GM10248 (cell line): ENCODE measurements around the gene WDR6.

Experiments
- CTCF ChIA-PET: fragments of 300-600 bp; sonication (Branson Sonifier 250); formaldehyde crosslinking; extraction: SDS; loops from one replicate; lab custom pipeline; 2021; ENCODE audit warnings: antibody characterized with exemption; lab: Yijun Ruan, JAX
- POLR2A ChIA-PET: fragments of 350-650 bp; sonication (Branson Sonifier 250); formaldehyde crosslinking; extraction: SDS; loops from one replicate; lab custom pipeline; 2020; ENCODE audit warnings: antibody characterized with exemption; lab: Yijun Ruan, JAX
- DNase-seq: peaks from one replicate; pipeline ENCODE4 v3.0.0; 2012; ENCODE audit errors: extremely low spot score
- CTCF ChIP-seq: IDR thresholded peaks from 2 replicates; pipeline ENCODE4 v1.5.1; 2012; ENCODE audit warnings: mild to moderate bottlenecking, low read depth; ENCODE audit errors: extremely low read depth, missing control alignments, control extremely low read depth

The WDR6 gene, protein sequence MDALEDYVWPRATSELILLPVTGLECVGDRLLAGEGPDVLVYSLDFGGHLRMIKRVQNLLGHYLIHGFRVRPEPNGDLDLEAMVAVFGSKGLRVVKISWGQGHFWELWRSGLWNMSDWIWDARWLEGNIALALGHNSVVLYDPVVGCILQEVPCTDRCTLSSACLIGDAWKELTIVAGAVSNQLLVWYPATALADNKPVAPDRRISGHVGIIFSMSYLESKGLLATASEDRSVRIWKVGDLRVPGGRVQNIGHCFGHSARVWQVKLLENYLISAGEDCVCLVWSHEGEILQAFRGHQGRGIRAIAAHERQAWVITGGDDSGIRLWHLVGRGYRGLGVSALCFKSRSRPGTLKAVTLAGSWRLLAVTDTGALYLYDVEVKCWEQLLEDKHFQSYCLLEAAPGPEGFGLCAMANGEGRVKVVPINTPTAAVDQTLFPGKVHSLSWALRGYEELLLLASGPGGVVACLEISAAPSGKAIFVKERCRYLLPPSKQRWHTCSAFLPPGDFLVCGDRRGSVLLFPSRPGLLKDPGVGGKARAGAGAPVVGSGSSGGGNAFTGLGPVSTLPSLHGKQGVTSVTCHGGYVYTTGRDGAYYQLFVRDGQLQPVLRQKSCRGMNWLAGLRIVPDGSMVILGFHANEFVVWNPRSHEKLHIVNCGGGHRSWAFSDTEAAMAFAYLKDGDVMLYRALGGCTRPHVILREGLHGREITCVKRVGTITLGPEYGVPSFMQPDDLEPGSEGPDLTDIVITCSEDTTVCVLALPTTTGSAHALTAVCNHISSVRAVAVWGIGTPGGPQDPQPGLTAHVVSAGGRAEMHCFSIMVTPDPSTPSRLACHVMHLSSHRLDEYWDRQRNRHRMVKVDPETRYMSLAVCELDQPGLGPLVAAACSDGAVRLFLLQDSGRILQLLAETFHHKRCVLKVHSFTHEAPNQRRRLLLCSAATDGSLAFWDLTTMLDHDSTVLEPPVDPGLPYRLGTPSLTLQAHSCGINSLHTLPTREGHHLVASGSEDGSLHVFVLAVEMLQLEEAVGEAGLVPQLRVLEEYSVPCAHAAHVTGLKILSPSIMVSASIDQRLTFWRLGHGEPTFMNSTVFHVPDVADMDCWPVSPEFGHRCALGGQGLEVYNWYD

GRCh38 chr3:49007068-49007770 is at the start of gene WDR6:
Gene WDR6 (plus strand): TSS chr3:49007391. CDS start chr3:49007432, 41 bp downstream.
- ChIA-PET CTCF (interaction anchor here (0.6 to 11.8 kb wide), 17 partner anchors 8 to 571 kb away, joined by 3 to 131 read pairs (median 4); partner anchors contain the start of genes ARIH2, DALRD3, IMPDH2 and KLHDC8B), POLR2A (interaction anchor here (0.6 to 6.5 kb wide), 15 partner anchors 9 to 1712 kb away, joined by 3 to 50 read pairs (median 4); partner anchors contain the start of genes DAG1, DALRD3, IMPDH2 and NDUFAF3)
- TF ChIP-seq CTCF: peak; percentile 50
- DNase-seq: peak; percentile 98

DNA sequence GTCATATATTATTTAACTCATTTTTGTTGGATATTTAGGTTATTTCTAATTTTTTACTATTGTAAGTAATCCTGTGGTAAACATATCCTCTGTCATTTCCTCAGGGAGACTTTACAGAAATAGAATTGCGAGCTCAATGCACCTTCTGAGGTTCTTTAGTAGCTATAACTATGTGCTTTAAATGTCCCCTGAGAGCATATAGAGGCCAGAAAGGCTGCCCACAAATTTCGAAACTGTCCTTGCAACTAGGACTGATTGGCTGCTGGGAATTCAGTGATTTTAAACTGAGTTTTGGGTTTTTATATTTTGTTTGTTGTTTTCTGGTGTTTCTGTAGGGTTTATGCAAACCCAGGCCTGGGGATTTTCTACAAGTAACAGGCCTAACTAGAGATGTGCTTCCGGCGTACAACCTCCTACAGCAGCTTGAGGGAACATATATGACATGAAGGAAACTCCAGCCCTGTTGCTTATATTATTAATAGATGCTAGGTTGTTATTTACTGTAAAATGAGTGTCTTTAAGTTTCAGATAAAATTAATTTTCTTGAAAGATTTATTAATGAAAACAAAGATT is 46.3 kb upstream of the WDR6 start:
- DNase-seq: peak; percentile 47

GRCh38 chr3:48962340-48962739 is 44.9 kb upstream of the WDR6 start:
- ChIA-PET POLR2A (no interaction called here), CTCF (no interaction called here)
- no peak for TF ChIP-seq CTCF
- no peak for DNase-seq

More for the DNA sequence above, 46.3 kb upstream of the WDR6 start:
- POLR2A ChIA-PET: no interaction called here
- CTCF ChIA-PET: interaction anchor here (1.0 to 1.4 kb wide), 5 partner anchors 9 to 47 kb away, joined by 3 to 4 read pairs (median 3); partner anchors contain the start of gene WDR6
- no peak for TF ChIP-seq CTCF

DNA sequence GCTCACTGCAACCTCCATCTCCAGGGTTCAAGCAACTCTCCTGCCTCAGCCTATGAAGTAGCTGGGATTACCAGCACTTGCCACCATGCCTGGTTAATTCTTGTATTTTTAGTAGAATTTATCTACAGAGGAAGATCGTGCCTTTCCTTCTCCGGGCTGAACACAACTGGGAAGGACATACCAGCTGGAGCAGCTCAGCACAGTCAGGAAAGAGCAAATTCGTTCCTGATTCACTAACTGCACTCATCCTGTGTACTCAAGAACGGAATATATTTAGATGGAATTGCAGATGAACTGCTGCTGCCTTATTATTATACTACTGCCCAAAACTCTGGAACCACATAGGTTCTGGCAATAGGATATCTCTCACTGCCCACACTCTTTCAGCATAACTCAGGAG is 44.3 kb upstream of the WDR6 start:
- POLR2A ChIA-PET: no interaction called here
- CTCF ChIA-PET: no interaction called here
- no peak for TF ChIP-seq CTCF
- no peak for DNase-seq

DNA sequence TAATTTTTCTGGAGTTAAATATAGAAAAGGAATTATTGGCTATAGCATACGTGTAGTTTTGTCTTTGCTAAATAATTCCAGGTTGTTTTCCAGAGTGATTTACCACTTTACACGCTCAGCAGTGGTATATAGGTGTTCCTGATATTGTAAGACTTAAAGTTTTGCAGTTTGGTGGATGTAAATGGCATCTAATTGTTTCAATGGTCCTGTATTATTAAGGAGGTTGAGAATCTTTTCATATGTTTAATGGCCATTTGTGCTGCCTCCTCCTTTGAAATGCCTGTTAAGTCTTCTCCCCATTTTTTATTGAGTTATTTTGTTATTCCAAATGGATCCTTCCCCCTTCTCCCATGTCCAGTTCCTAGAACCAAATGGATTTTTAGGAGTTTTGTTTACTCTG is 43.6 kb upstream of the WDR6 start:
- ChIA-PET CTCF (no interaction called here), POLR2A (no interaction called here)
- DNase-seq: no peak
- TF ChIP-seq CTCF: no peak
